ENCODE results near the gene P3R3URF. TPM values are rescaled to one million over a fixed set of nuclear protein-coding genes. Genes with fewer than 3 reads are reported as not detected.
A peak's percentile ranks its signal among the peaks of the same experiment; 100 is the strongest.

The P3R3URF gene
- total RNA-seq, 2 donors from 2014 or later, result not detected

- Mint-ChIP-seq H3K4me3 (no peak overlapping the region), H3K27ac (no peak overlapping the region), H3K4me1 (peaks cover 1% of the 10 kb centered on the region), H3K27me3 (ENCODE audit: insufficient read depth) (no peaks in the 10 kb centered on the region), H3K9me3 (no peaks in the 10 kb centered on the region), H3K36me3 (ENCODE audit: low read depth) (no peaks in the 10 kb centered on the region)
- H3K4me1 ChIP-seq (ENCODE audit: control insufficient read depth, insufficient read depth, low read length), result no peaks in the 10 kb centered on the region
- H3K36me3 ChIP-seq (ENCODE audit: control insufficient read depth, insufficient read depth, low read length), result no peaks in the 10 kb centered on the region
- no peak overlapping the region for H3K9ac ChIP-seq (ENCODE audit: extremely low read depth, low read length, poor library complexity, severe bottlenecking)
- TF ChIP-seq CTCF (conservative IDR thresholded peaks at IDR 0.05), result no peak
- no peaks in the 10 kb centered on the region for H3K9me3 ChIP-seq (ENCODE audit: control insufficient read depth, low read length)
- 96 to 100% methylated on average over 1 of the region's 1 CpG for WGBS, 2 experiments (ENCODE audit: insufficient coverage in 1 of 2, insufficient read length in 1 of 2)
- H3K27ac ChIP-seq (ENCODE audit: low read depth, low read length), result no peak overlapping the region
- no peaks in the 10 kb centered on the region for H3K27me3 ChIP-seq (ENCODE audit: control insufficient read depth, insufficient read depth, low read length, poor library complexity, severe bottlenecking)
- peak; percentile 55 for DNase-seq
- H3K4me3 ChIP-seq (ENCODE audit: low read length), result no peak overlapping the region
Observed at GRCh38 chr1:46153228-46153627, 23.1 kb downstream of the P3R3URF start.

- Mint-ChIP-seq H3K4me1 (peaks cover 1% of the 10 kb centered on the region), H3K4me3 (no peak overlapping the region), H3K27me3 (ENCODE audit: insufficient read depth) (no peaks in the 10 kb centered on the region), H3K9me3 (no peaks in the 10 kb centered on the region), H3K27ac (no peak overlapping the region), H3K36me3 (ENCODE audit: low read depth) (no peaks in the 10 kb centered on the region)
- no peak for DNase-seq
- Histone ChIP-seq H3K9me3 (ENCODE audit: control insufficient read depth, low read length) (no peaks in the 10 kb centered on the region), H3K4me3 (ENCODE audit: low read length) (no peak overlapping the region), H3K27me3 (ENCODE audit: control insufficient read depth, insufficient read depth, low read length, poor library complexity, severe bottlenecking) (no peaks in the 10 kb centered on the region), H3K36me3 (ENCODE audit: control insufficient read depth, insufficient read depth, low read length) (no peaks in the 10 kb centered on the region), H3K9ac (ENCODE audit: extremely low read depth, low read length, poor library complexity, severe bottlenecking) (no peak overlapping the region), H3K4me1 (ENCODE audit: control insufficient read depth, insufficient read depth, low read length) (no peaks in the 10 kb centered on the region), H3K27ac (ENCODE audit: low read depth, low read length) (no peak overlapping the region)
- WGBS, 2 experiments (ENCODE audit: insufficient coverage in 1 of 2, insufficient read length in 1 of 2), result 98 to 100% methylated on average over 2 to 3 of the region's 3 CpGs
- TF ChIP-seq CTCF (conservative IDR thresholded peaks at IDR 0.05), result no peak
Observed at GRCh38 chr1:46152016-46152415, 24.3 kb downstream of the P3R3URF start.

GRCh38 chr1:46150085-46150484 is 26.2 kb downstream of the P3R3URF start:
- Mint-ChIP-seq H3K4me3 (no peak overlapping the region), H3K4me1 (peaks cover 1% of the 10 kb centered on the region), H3K9me3 (no peaks in the 10 kb centered on the region), H3K36me3 (ENCODE audit: low read depth) (no peaks in the 10 kb centered on the region), H3K27me3 (ENCODE audit: insufficient read depth) (no peaks in the 10 kb centered on the region), H3K27ac (no peak overlapping the region)
- Histone ChIP-seq H3K27ac (ENCODE audit: low read depth, low read length) (no peak overlapping the region), H3K9me3 (ENCODE audit: control insufficient read depth, low read length) (no peaks in the 10 kb centered on the region), H3K4me1 (ENCODE audit: control insufficient read depth, insufficient read depth, low read length) (no peaks in the 10 kb centered on the region), H3K9ac (ENCODE audit: extremely low read depth, low read length, poor library complexity, severe bottlenecking) (no peak overlapping the region), H3K36me3 (ENCODE audit: control insufficient read depth, insufficient read depth, low read length) (no peaks in the 10 kb centered on the region), H3K27me3 (ENCODE audit: control insufficient read depth, insufficient read depth, low read length, poor library complexity, severe bottlenecking) (no peaks in the 10 kb centered on the region), H3K4me3 (ENCODE audit: low read length) (no peak overlapping the region)
- 90 to 100% methylated on average over 1 to 2 of the region's 2 CpGs for WGBS, 2 experiments (ENCODE audit: insufficient coverage in 1 of 2, insufficient read length in 1 of 2)
- no peak for DNase-seq
- no peak for TF ChIP-seq CTCF (conservative IDR thresholded peaks at IDR 0.05)
